K562 (cell line): ENCODE measurements around the gene IL27RA. TPM values are rescaled to one million over a fixed set of nuclear protein-coding genes. Genes with fewer than 3 reads are reported as not detected.
A peak's percentile ranks its signal among the peaks of the same experiment; 100 is the strongest.

Experiments used
- BDP1 ChIP-seq: IDR thresholded peaks from 3 replicates; pipeline ENCODE4 v1.6.1; 2011; ENCODE audit not compliant: insufficient read length, insufficient read depth
- CBFA2T2 ChIP-seq: fragments of 450-650 bp; conservative IDR thresholded peaks from 2 replicates; pipeline ENCODE4 v1.6.1; 2017; ENCODE audit warnings: mild to moderate bottlenecking
- FOXA3 ChIP-seq, 2 experiments: fragments of 450-650 bp in 1 of 2; sonication (generic) in 1 of 2; formaldehyde crosslinking; IDR thresholded peaks in 1 of 2; conservative IDR thresholded peaks in 1 of 2; 2 replicates each; pipeline versions ENCODE4 v1.4.0 to v1.8.0; 2020 to 2022; ENCODE audit warnings: mild to moderate bottlenecking in 2 of 2, missing genetic modification reagents in 1 of 2
- GTF2A2 ChIP-seq: IDR thresholded peaks from 2 replicates; pipeline ENCODE4 v1.6.1; 2016; ENCODE audit warnings: mild to moderate bottlenecking, missing genetic modification characterization, missing compliant biosample characterization
- KAT8 ChIP-seq: fragments of 450-650 bp; IDR thresholded peaks from 2 replicates; pipeline ENCODE4 v1.6.1; 2016; ENCODE audit warnings: low read depth, mild to moderate bottlenecking
- MCM3 ChIP-seq: fragments of 450-650 bp; IDR thresholded peaks from 2 replicates; pipeline ENCODE4 v1.6.1; 2016
- NRF1 ChIP-seq, 2 experiments: fragments of 450-650 bp; IDR thresholded peaks in 1 of 2; conservative IDR thresholded peaks in 1 of 2; 2 replicates each; pipeline ENCODE4 v1.6.1; 2014; ENCODE audit warnings: mild to moderate bottlenecking in 2 of 2
- POU5F1 ChIP-seq: fragments of 150-350 bp; IDR thresholded peaks from 2 replicates; pipeline ENCODE4 v1.6.1; 2014; ENCODE audit warnings: borderline replicate concordance, low read length, low read depth, mild to moderate bottlenecking; ENCODE audit not compliant: partially characterized antibody
- PPARD ChIP-seq: fragments of 250-450 bp; sonication (Bioruptor Pico); IDR thresholded peaks from 2 replicates; pipeline ENCODE4 v1.8.0; 2022; ENCODE audit warnings: inconsistent platforms, mild to moderate bottlenecking, moderate library complexity
- RBFOX2 ChIP-seq: fragments of 200-400 bp; formaldehyde crosslinking; IDR thresholded peaks from 2 replicates; pipeline ENCODE4 v1.6.1; 2017; ENCODE audit warnings: low read depth, mild to moderate bottlenecking, low read length, moderate library complexity
- RFX1 ChIP-seq: fragments of 450-650 bp; IDR thresholded peaks from 2 replicates; pipeline ENCODE4 v1.6.1; 2016; ENCODE audit warnings: mild to moderate bottlenecking, moderate library complexity
- RFX5 ChIP-seq: IDR thresholded peaks from 2 replicates; pipeline ENCODE4 v1.6.1; 2011; ENCODE audit warnings: low read depth, mild to moderate bottlenecking, improper control_type of control experiment, low read length
- SREBF2 ChIP-seq: sonication (generic); formaldehyde crosslinking; IDR thresholded peaks from 2 replicates; pipeline ENCODE4 v1.4.0; 2020; ENCODE audit warnings: mild to moderate bottlenecking, missing genetic modification reagents
- TBL1XR1 ChIP-seq, 2 experiments: IDR thresholded peaks; 2 replicates each; pipeline ENCODE4 v1.6.1; 2012; ENCODE audit warnings: improper control_type of control experiment in 2 of 2, low read length in 2 of 2, mild to moderate bottlenecking in 1 of 2
- TCF3 ChIP-seq: sonication (generic); formaldehyde crosslinking; IDR thresholded peaks from 2 replicates; pipeline ENCODE4 v1.4.0; 2020; ENCODE audit warnings: mild to moderate bottlenecking, missing genetic modification reagents
- ZNF24 ChIP-seq: fragments of 450-650 bp; IDR thresholded peaks from 2 replicates; pipeline ENCODE4 v1.6.1; 2016
- ZSCAN29 ChIP-seq: fragments of 450-650 bp; IDR thresholded peaks from 2 replicates; pipeline ENCODE4 v1.6.1; 2017
- polyA plus RNA-seq, 8 experiments: library from polyadenylated mRNA; depleted of rRNA in 4 of 8; stranded (reverse) in 5 of 8; unstranded in 3 of 8; fragments of >200 nt; fragmentation: Nextera tagmentation in 2 of 8; fragmentation: Illumina TruSeq in 1 of 8; extraction: Ambion mirVana in 2 of 8; extraction: Trizol in 1 of 8; gene quantifications; 2 replicates each; pipeline versions ENCODE4 v1.2.1 to v1.2.3, GENCODE V29; 2011 to 2014; ENCODE audit warnings: inconsistent platforms in 1 of 8, missing spikeins in 1 of 8
- total RNA-seq, 7 experiments: library from RNA; depleted of rRNA in 6 of 7; stranded (reverse); fragments of >200 nt in 6 of 7; fragmentation: Illumina TruSeq in 2 of 7; extraction: Trizol in 2 of 7; gene quantifications; 2 replicates each; pipeline versions ENCODE4 v1.2.1 to v1.2.3, GENCODE V29; 2011 to 2021; ENCODE audit warnings: low replicate concordance in 1 of 7
- TF ChIP-seq, protein P1 (sequence below): sonication (generic); formaldehyde crosslinking; IDR thresholded peaks from 2 replicates; pipeline ENCODE4 v1.8.0; 2022; ENCODE audit warnings: missing genetic modification reagents, mild to moderate bottlenecking, borderline replicate concordance
- TF ChIP-seq, protein P2 (sequence below): fragments of 450-650 bp; formaldehyde crosslinking; IDR thresholded peaks from 2 replicates; pipeline ENCODE4 v1.4.0; 2020; ENCODE audit warnings: mild to moderate bottlenecking, mixed read lengths
- TF ChIP-seq, protein P3 (sequence below), 3 experiments: fragments of 200-800 bp in 1 of 3; fragments of 250-450 bp in 1 of 3; fragments of 450-650 bp in 1 of 3; sonication (Bioruptor Pico) in 1 of 3; sonication (Bioruptor generic) in 1 of 3; formaldehyde crosslinking in 1 of 3; IDR thresholded peaks; 2 replicates each; pipeline versions ENCODE4 v1.6.1 to v1.8.0; 2016 to 2022; ENCODE audit warnings: mild to moderate bottlenecking in 2 of 3, missing genetic modification characterization in 2 of 3, missing compliant biosample characterization in 1 of 3, moderate library complexity in 1 of 3

Gene IL27RA
- total and polyA plus RNA-seq, 9 of the 15 experiments (the other 6 are each of a cell fraction or from before 2014, with no cell fraction given), result 1.9 to 15.9 (median 12.0) TPM

DNA sequence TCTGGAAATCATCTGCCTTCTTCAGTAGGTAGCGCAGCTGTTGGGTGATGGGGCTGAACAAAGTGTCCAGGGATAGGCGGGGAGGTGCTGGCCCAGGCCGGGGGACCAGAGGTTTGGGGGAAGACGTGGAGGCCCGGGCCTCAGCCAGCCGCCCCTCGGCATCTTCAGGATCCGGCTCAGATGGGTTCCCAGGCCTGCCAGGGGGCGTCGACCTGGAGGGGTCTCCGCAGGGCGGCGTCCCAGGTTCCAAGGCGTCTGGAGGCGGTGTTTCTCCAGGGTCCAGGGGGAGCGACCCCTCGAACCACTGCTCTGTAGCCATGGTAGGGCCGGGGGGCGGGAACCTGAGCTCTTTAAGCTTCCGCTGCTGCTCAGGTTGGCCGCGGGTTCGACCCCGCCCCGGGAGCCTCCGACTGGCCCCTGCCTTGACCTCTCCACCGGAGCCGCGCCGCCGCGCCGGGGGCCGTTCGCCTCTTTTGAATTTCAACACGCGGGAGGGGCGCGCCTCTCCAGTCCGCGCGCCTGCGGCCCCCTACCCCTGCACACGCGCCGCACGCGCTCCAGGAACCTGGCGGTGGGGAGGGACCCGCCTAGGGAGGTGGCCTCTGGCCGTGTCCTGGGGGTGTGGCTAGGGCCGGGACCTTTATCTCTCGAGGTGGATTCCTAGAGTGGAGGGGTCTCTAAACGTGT lies 53.9 kb downstream of the IL27RA start, which contains the start of gene C19orf67 (continued):
- TF ChIP-seq NRF1 (conservative IDR thresholded peaks at IDR 0.05 in 1 of 2, IDR thresholded peaks at IDR 0.05 in 1 of 2) (peak; percentile 73 to 78), SREBF2 (CRISPR knock-in tag) (no peak), ZNF24 (no peak), FOXA3 (CRISPR knock-in tag; conservative IDR thresholded peaks at IDR 0.05 in 1 of 2, IDR thresholded peaks at IDR 0.05 in 1 of 2) (no peak), TCF3 (CRISPR knock-in tag) (no peak), KAT8 (no peak), RBFOX2 (peak; percentile 59), CBFA2T2 (no peak), RFX1 (no peak), POU5F1 (no peak), TBL1XR1 (IDR thresholded peaks at IDR 0.05; ENCODE audit: low read length in 2 of 2) (no peak), GTF2A2 (tag) (no peak), MCM3 (no peak), BDP1 (no peak), ZSCAN29 (no peak), RFX5 (no peak), PPARD (CRISPR knock-in tag) (no peak)
- TF ChIP-seq, protein P1, sequence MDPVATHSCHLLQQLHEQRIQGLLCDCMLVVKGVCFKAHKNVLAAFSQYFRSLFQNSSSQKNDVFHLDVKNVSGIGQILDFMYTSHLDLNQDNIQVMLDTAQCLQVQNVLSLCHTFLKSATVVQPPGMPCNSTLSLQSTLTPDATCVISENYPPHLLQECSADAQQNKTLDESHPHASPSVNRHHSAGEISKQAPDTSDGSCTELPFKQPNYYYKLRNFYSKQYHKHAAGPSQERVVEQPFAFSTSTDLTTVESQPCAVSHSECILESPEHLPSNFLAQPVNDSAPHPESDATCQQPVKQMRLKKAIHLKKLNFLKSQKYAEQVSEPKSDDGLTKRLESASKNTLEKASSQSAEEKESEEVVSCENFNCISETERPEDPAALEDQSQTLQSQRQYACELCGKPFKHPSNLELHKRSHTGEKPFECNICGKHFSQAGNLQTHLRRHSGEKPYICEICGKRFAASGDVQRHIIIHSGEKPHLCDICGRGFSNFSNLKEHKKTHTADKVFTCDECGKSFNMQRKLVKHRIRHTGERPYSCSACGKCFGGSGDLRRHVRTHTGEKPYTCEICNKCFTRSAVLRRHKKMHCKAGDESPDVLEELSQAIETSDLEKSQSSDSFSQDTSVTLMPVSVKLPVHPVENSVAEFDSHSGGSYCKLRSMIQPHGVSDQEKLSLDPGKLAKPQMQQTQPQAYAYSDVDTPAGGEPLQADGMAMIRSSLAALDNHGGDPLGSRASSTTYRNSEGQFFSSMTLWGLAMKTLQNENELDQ, result no peak
- TF ChIP-seq, protein P2, sequence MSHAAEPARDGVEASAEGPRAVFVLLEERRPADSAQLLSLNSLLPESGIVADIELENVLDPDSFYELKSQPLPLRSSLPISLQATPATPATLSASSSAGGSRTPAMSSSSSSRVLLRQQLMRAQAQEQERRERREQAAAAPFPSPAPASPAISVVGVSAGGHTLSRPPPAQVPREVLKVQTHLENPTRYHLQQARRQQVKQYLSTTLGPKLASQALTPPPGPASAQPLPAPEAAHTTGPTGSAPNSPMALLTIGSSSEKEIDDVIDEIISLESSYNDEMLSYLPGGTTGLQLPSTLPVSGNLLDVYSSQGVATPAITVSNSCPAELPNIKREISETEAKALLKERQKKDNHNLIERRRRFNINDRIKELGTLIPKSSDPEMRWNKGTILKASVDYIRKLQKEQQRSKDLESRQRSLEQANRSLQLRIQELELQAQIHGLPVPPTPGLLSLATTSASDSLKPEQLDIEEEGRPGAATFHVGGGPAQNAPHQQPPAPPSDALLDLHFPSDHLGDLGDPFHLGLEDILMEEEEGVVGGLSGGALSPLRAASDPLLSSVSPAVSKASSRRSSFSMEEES, result no peak
- TF ChIP-seq, protein P3, sequence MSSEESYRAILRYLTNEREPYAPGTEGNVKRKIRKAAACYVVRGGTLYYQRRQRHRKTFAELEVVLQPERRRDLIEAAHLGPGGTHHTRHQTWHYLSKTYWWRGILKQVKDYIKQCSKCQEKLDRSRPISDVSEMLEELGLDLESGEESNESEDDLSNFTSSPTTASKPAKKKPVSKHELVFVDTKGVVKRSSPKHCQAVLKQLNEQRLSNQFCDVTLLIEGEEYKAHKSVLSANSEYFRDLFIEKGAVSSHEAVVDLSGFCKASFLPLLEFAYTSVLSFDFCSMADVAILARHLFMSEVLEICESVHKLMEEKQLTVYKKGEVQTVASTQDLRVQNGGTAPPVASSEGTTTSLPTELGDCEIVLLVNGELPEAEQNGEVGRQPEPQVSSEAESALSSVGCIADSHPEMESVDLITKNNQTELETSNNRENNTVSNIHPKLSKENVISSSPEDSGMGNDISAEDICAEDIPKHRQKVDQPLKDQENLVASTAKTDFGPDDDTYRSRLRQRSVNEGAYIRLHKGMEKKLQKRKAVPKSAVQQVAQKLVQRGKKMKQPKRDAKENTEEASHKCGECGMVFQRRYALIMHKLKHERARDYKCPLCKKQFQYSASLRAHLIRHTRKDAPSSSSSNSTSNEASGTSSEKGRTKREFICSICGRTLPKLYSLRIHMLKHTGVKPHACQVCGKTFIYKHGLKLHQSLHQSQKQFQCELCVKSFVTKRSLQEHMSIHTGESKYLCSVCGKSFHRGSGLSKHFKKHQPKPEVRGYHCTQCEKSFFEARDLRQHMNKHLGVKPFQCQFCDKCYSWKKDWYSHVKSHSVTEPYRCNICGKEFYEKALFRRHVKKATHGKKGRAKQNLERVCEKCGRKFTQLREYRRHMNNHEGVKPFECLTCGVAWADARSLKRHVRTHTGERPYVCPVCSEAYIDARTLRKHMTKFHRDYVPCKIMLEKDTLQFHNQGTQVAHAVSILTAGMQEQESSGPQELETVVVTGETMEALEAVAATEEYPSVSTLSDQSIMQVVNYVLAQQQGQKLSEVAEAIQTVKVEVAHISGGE (CRISPR knock-in tag; IDR thresholded peaks at IDR 0.05), result no peak
